Measurements from ENCODE around the gene TTC34.

GRCh38 chr1:2642560-2643413 lies 158.7 kb downstream of the TTC34 start:
- TF ChIP-seq POU2F2 (IDR thresholded peaks at IDR 0.05; ENCODE audit: low read depth, low read length) = no peak
- TF ChIP-seq TAF1 (IDR thresholded peaks at IDR 0.05; ENCODE audit: low read depth, low read length) = no peak
- no peak for TF ChIP-seq SPI1 (IDR thresholded peaks at IDR 0.05; ENCODE audit: low read depth, low read length)
- TF ChIP-seq POLR2A (IDR thresholded peaks at IDR 0.05; ENCODE audit: low read depth, low read length) = peak; percentile 42; the same call in 1 of the 2 replicates
- no peak for TF ChIP-seq POLR2AphosphoS5 (IDR thresholded peaks at IDR 0.05; ENCODE audit: low read depth, low read length)
- TF ChIP-seq PAX5 (IDR thresholded peaks at IDR 0.05; ENCODE audit: insufficient read depth, low read length, severe bottlenecking) = no peak
